ENCODE measurements around the gene SH3GL1. TPM values are rescaled to one million over a fixed set of nuclear protein-coding genes. Genes with fewer than 3 reads are reported as not detected.
A peak's percentile ranks its signal among the peaks of the same experiment; 100 is the strongest.

Gene SH3GL1
- polyA plus RNA-seq, 1 donor (not counting 4 experiments of a cell fraction or from before 2014, with no cell fraction given), result 47.4 TPM

DNA sequence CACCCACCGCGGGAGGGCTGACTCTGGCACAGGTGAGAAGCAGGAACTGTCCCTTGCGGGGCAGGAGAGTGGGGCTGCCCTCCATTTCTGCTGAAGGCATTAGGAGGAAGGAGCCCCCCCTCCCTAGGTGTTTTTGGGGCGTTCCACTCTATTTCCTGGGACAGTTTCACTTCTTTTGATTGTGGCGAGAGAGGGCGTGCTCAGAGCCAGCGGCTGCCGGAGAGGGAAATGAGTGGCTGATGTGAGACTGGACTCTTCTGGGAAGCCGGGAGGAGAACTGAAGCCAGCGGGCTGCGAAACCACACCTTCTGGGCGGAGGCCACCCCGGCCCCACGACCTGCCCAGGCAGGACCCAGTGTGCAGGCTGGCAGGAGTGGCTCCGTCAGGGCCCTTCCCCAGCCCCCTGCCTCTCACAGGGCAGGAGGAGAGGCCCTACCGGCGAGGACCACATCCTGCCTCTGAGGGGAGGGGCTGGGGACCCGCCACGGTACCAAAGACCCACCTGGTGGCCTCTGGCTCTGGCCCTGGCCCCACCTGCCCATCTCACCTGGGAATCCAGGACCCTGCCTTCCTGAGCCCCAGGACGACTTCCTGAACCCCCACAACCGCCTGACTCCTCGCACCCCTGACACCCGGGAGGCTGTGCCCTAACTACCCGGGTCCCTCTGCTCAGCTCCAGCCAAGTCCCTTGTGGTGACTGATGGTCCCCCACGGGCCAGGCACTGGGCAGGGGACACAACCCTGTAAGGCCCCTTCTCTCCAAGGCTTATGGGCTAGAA lies 31.0 kb downstream of the SH3GL1 start:
- dilution Hi-C loops (cut with MboI; ENCODE audit: extremely low pct_ligation_motif_present, low sequenced_read_pairs), result no loop called here
- Histone ChIP-seq H3K9me3 (ENCODE audit: control insufficient read depth, low read depth, low read length) (no peaks in the 10 kb centered on the region), H3K4me1 (ENCODE audit: control insufficient read depth, extremely low read depth, insufficient read depth, low read length) (peaks cover 28% of the 10 kb centered on the region), H3K27me3 (ENCODE audit: control insufficient read depth, extremely low read depth, insufficient read depth, low read length) (no peaks in the 10 kb centered on the region), H3K9ac (ENCODE audit: control insufficient read depth, extremely low read depth, insufficient read depth, low read length) (peak overlapping the region; percentile 76), H3K4me2 (ENCODE audit: control insufficient read depth, extremely low read depth, insufficient read depth, low read depth, low read length) (peak overlapping the region; percentile 67), H4K20me1 (ENCODE audit: control insufficient read depth, extremely low read depth, insufficient read depth, low read length) (no peaks in the 10 kb centered on the region), H3K27ac (ENCODE audit: control insufficient read depth, insufficient read depth, low read length) (peak overlapping the region; percentile 84), H3K36me3 (ENCODE audit: control insufficient read depth in 2 of 2, extremely low read depth in 1 of 2, insufficient read depth in 2 of 2, low read length in 2 of 2) (peaks cover 22% of the 10 kb centered on the region in 2 experiments), H3K79me2 (ENCODE audit: control insufficient read depth, insufficient read depth, low read length) (peaks cover 59% of the 10 kb centered on the region), H3K4me3 (ENCODE audit: control insufficient read depth in 2 of 3, extremely low read depth in 1 of 3, insufficient read depth in 2 of 3, low read depth in 1 of 3, low read length in 3 of 3) (peak overlapping the region; percentile 13 to 51 (median 47)), H3K9me1 (ENCODE audit: control insufficient read depth, extremely low read depth, insufficient read depth, low read length) (peaks cover 2% of the 10 kb centered on the region), H2AFZ (ENCODE audit: control insufficient read depth, low read length) (no peak overlapping the region)
- TF ChIP-seq, protein P1, sequence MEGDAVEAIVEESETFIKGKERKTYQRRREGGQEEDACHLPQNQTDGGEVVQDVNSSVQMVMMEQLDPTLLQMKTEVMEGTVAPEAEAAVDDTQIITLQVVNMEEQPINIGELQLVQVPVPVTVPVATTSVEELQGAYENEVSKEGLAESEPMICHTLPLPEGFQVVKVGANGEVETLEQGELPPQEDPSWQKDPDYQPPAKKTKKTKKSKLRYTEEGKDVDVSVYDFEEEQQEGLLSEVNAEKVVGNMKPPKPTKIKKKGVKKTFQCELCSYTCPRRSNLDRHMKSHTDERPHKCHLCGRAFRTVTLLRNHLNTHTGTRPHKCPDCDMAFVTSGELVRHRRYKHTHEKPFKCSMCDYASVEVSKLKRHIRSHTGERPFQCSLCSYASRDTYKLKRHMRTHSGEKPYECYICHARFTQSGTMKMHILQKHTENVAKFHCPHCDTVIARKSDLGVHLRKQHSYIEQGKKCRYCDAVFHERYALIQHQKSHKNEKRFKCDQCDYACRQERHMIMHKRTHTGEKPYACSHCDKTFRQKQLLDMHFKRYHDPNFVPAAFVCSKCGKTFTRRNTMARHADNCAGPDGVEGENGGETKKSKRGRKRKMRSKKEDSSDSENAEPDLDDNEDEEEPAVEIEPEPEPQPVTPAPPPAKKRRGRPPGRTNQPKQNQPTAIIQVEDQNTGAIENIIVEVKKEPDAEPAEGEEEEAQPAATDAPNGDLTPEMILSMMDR (optimal IDR thresholded peaks at IDR 0.05 in 1 of 3, IDR thresholded peaks at IDR 0.05 in 1 of 3, conservative IDR thresholded peaks at IDR 0.05 in 1 of 3; ENCODE audit: extremely low read depth in 1 of 3, insufficient read depth in 2 of 3, low read length in 3 of 3), result peak in 1 of 3 experiments; percentile 8
- TF ChIP-seq EZH2 (IDR thresholded peaks at IDR 0.05; ENCODE audit: low read length), result no peak
- DNase-seq (ENCODE audit: low read depth, low spot score), result peak; percentile 66
- peak; percentile 56 for FAIRE-seq

DNA sequence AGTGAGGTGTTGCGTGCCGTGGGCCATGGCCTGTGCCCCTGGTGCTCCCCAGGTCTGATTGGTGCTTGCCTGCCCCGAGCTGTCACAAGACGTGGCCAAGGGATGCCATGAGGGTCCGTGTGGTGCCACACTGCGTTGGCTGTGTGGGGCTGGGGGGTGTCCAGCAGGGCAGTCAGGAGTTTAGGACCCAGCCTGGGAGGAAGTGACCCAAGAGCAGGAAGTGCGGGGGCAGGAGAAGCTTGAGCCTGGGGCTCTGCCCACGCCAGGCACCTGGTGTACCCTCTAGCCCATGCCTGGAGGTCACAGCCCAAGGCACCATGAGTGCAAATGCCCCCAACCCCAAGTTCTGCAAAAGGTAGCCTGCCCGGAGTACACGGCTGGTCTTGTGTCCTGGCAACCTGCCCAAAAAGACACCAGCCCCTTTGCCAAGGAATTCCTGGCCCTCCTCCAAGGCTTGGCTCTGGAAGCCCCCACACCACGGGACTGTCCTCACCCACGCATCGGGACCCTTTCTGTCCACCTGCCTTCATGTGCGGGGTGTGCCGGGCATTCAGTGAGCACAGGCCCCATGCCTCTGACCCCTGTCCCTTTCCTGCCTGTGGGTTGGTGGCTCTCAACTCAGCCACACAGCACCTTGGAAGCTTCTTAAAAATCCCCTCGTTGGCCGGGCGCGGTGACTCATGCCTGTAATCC lies 32.1 kb downstream of the SH3GL1 start:
- Histone ChIP-seq H3K36me3 (ENCODE audit: control insufficient read depth in 2 of 2, extremely low read depth in 1 of 2, insufficient read depth in 2 of 2, low read length in 2 of 2) (peaks cover 24 to 28% of the 10 kb centered on the region in 2 experiments), H2AFZ (ENCODE audit: control insufficient read depth, low read length) (no peak overlapping the region), H3K4me2 (ENCODE audit: control insufficient read depth, extremely low read depth, insufficient read depth, low read depth, low read length) (peak overlapping the region; percentile 67), H3K79me2 (ENCODE audit: control insufficient read depth, insufficient read depth, low read length) (peaks cover 49% of the 10 kb centered on the region), H3K27ac (ENCODE audit: control insufficient read depth, insufficient read depth, low read length) (peak overlapping the region; percentile 84), H3K9me1 (ENCODE audit: control insufficient read depth, extremely low read depth, insufficient read depth, low read length) (no peaks in the 10 kb centered on the region), H4K20me1 (ENCODE audit: control insufficient read depth, extremely low read depth, insufficient read depth, low read length) (no peaks in the 10 kb centered on the region), H3K4me3 (ENCODE audit: control insufficient read depth in 2 of 3, extremely low read depth in 1 of 3, insufficient read depth in 2 of 3, low read depth in 1 of 3, low read length in 3 of 3) (no peak overlapping the region), H3K27me3 (ENCODE audit: control insufficient read depth, extremely low read depth, insufficient read depth, low read length) (no peaks in the 10 kb centered on the region), H3K9ac (ENCODE audit: control insufficient read depth, extremely low read depth, insufficient read depth, low read length) (peak overlapping the region; percentile 28), H3K9me3 (ENCODE audit: control insufficient read depth, low read depth, low read length) (no peaks in the 10 kb centered on the region), H3K4me1 (ENCODE audit: control insufficient read depth, extremely low read depth, insufficient read depth, low read length) (peaks cover 24% of the 10 kb centered on the region)
- no peak for TF ChIP-seq EZH2 (IDR thresholded peaks at IDR 0.05; ENCODE audit: low read length)
- TF ChIP-seq, protein P1 (optimal IDR thresholded peaks at IDR 0.05 in 1 of 3, IDR thresholded peaks at IDR 0.05 in 1 of 3, conservative IDR thresholded peaks at IDR 0.05 in 1 of 3; ENCODE audit: extremely low read depth in 1 of 3, insufficient read depth in 2 of 3, low read length in 3 of 3), result no peak
- no peak for FAIRE-seq
- dilution Hi-C loops (cut with MboI; ENCODE audit: extremely low pct_ligation_motif_present, low sequenced_read_pairs), result no loop called here
- no peak for DNase-seq (ENCODE audit: low read depth, low spot score)

Measured in keratinocyte (primary cell).